T-helper 9 cell (primary cell): ENCODE data around the gene NEB.
"Not testable (repeated sequence)": the region's sequence is repeated elsewhere in the genome, so short reads cannot be mapped to it uniquely, and the experiment has no call there.

ENCODE experiments used
- DNase-seq: peaks from one replicate; pipeline ENCODE4 v3.0.0-alpha.2; 2020

Gene NEB

GRCh38 chr2:151603530-151603929 is 130.7 kb downstream of the NEB start:
- not testable (repeated sequence) for DNase-seq

- DNase-seq, result not testable (repeated sequence)
Measured at GRCh38 chr2:151602402-151602801, 131.9 kb downstream of the NEB start.

- not testable (repeated sequence) for DNase-seq
Measured at GRCh38 chr2:151601803-151602202, 132.5 kb downstream of the NEB start.

GRCh38 chr2:151596903-151597608 is 137.2 kb downstream of the NEB start:
- not testable (repeated sequence) for DNase-seq

GRCh38 chr2:151591908-151592255 is 142.4 kb downstream of the NEB start:
- not testable (repeated sequence) for DNase-seq

- DNase-seq, result not testable (repeated sequence)
Measured at GRCh38 chr2:151591250-151591907, 142.9 kb downstream of the NEB start.

GRCh38 chr2:151581300-151581699 is 153.0 kb downstream of the NEB start:
- DNase-seq, result not testable (repeated sequence)

- not testable (repeated sequence) for DNase-seq
Measured at GRCh38 chr2:151580697-151581096, 153.6 kb downstream of the NEB start.

GRCh38 chr2:151577116-151577515 is 157.2 kb downstream of the NEB start:
- no peak for DNase-seq

GRCh38 chr2:151576080-151576479 is 158.2 kb downstream of the NEB start:
- no peak for DNase-seq

GRCh38 chr2:151575338-151575737 is 158.9 kb downstream of the NEB start:
- DNase-seq, result no peak

GRCh38 chr2:151570191-151570590 is 164.1 kb downstream of the NEB start:
- DNase-seq, result no peak

- no peak for DNase-seq
Measured at GRCh38 chr2:151569167-151569566, 165.1 kb downstream of the NEB start.

GRCh38 chr2:151568501-151568900 is 165.8 kb downstream of the NEB start:
- DNase-seq, result no peak

GRCh38 chr2:151567006-151567405 is 167.3 kb downstream of the NEB start:
- no peak for DNase-seq

GRCh38 chr2:151562398-151562797 is 171.9 kb downstream of the NEB start:
- no peak for DNase-seq

GRCh38 chr2:151560289-151560688 is 174.0 kb downstream of the NEB start:
- DNase-seq, result no peak

- DNase-seq, result not testable (repeated sequence)
Measured at GRCh38 chr2:151559431-151559830, 174.8 kb downstream of the NEB start.

- not testable (repeated sequence) for DNase-seq
Measured at GRCh38 chr2:151557883-151558282, 176.4 kb downstream of the NEB start.

GRCh38 chr2:151556121-151556520 is 178.2 kb downstream of the NEB start:
- no peak for DNase-seq

- no peak for DNase-seq
Measured at GRCh38 chr2:151552287-151552686, 182.0 kb downstream of the NEB start.

GRCh38 chr2:151551556-151551955 is 182.7 kb downstream of the NEB start:
- no peak for DNase-seq

- DNase-seq, result no peak
Measured at GRCh38 chr2:151549191-151549590, 185.1 kb downstream of the NEB start.

GRCh38 chr2:151544449-151544848 is 189.8 kb downstream of the NEB start:
- no peak for DNase-seq

GRCh38 chr2:151543876-151544275 is 190.4 kb downstream of the NEB start:
- no peak for DNase-seq
